Measurements from ENCODE around the gene ATP4A.

DNA sequence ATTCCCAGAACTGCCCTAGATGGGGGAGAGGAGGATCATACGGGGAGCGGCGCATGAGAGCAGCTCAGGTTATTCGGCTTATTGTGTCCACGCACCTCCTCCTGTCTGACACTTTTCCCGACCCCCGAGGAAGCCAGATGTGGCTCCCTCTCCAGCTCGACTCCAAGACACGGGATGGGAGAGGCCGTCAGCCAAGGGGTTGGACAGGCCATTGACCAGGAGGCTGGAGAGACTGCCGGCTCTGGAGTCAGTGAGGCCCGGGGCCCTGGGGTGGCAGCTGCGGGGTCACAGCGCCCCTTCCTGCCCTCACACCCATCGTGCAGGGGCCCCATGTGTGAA is 52.9 kb downstream of the ATP4A start:
- TF ChIP-seq TAF1 (IDR thresholded peaks at IDR 0.05; ENCODE audit: low read depth, low read length) (no peak), POLR2AphosphoS5 (IDR thresholded peaks at IDR 0.05; ENCODE audit: low read depth, low read length) (no peak)
